Fibroblast of pulmonary artery (primary cell): ENCODE measurements around the gene PRCC.

Experiments used
- DNase-seq: peaks from one replicate; pipeline ENCODE4 v3.0.0-alpha.2; 2010; ENCODE audit warnings: low read depth
- H3K4me3 ChIP-seq: replicated peaks from 2 replicates; pipeline ENCODE4 v1.5.1; 2011; ENCODE audit warnings: low read depth, mild to moderate bottlenecking, control low read depth, low read length, moderate library complexity
- CTCF ChIP-seq: IDR thresholded peaks from 2 replicates; pipeline ENCODE4 v1.5.1; 2011; ENCODE audit warnings: mild to moderate bottlenecking, control low read depth, low read length, inconsistent platforms; ENCODE audit errors: missing control alignments

PRCC gene

GRCh38 chr1:156840186-156840897, 73.0 kb downstream of the PRCC start:
- no peak overlapping the region for H3K4me3 ChIP-seq
- TF ChIP-seq CTCF = no peak
- DNase-seq = no peak

- H3K4me3 ChIP-seq = no peak overlapping the region
- DNase-seq = no peak
- TF ChIP-seq CTCF = no peak
These were observed 73.6 kb downstream of the PRCC start for GRCh38 chr1:156840898-156841279.

DNA sequence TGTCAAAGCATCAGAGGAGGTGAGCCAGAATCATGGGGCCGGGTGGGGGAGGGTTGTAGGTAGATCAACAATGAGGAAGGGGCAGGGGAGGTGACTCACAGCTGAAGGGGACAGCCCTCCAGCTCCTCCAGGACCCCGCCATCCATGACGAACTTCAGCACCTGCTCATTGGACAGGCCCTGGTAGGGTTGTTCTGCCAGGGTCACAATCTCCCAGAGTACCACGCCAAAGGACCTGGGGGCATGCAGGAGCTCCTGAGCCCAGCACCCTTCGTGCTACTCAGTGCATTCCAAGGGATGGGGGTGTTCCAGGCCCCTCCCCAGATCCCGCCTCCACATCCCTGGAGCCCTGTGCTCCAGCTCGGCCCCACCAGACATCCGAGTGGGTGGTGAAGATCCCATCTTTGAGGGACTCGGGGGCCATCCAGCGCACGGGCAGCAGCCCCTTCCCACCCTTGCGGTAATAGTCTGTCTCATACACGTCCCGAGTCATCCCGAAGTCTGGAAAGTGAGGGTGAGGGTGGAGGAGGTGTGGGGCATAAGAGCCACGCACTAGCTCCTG, 74.0 kb downstream of the PRCC start:
- H3K4me3 ChIP-seq = no peak overlapping the region
- TF ChIP-seq CTCF = no peak
- DNase-seq = no peak

GRCh38 chr1:156842618-156843300, 75.4 kb downstream of the PRCC start:
- no peak for DNase-seq
- no peak for TF ChIP-seq CTCF
- no peak overlapping the region for H3K4me3 ChIP-seq

GRCh38 chr1:156844102-156844501, 76.8 kb downstream of the PRCC start:
- no peak for TF ChIP-seq CTCF
- no peak overlapping the region for H3K4me3 ChIP-seq
- no peak for DNase-seq

GRCh38 chr1:156844638-156845037, 77.3 kb downstream of the PRCC start:
- no peak overlapping the region for H3K4me3 ChIP-seq
- no peak for DNase-seq
- no peak for TF ChIP-seq CTCF
